ENCODE results near the gene ZNF74. TPM values are rescaled to one million over a fixed set of nuclear protein-coding genes. Genes with fewer than 3 reads are reported as not detected.

ZNF74 gene
- total and polyA plus RNA-seq, 4 donors: 4.1 to 17.6 (median 8.6) TPM

GRCh38 chr22:20438427-20438677, 44.4 kb downstream of the ZNF74 start:
- ATAC-seq (ENCODE audit: insufficient read depth, low FRiP score): no peak
- H3K36me3 ChIP-seq (ENCODE audit: control insufficient read depth in 4 of 4, insufficient read depth in 4 of 4, low read length in 4 of 4): peaks cover 0 to 4% (median 2%) of the 10 kb centered on the region in 4 donors
- peak overlapping the region in 1 of 2 donors; percentile 65 for H3K27ac ChIP-seq (ENCODE audit: low read depth in 1 of 2, low read length in 1 of 2)
- H3K9ac ChIP-seq (ENCODE audit: insufficient read depth in 1 of 2, low read length in 2 of 2): peak overlapping the region; percentile 33 to 55
- H3K4me1 ChIP-seq (ENCODE audit: control insufficient read depth in 5 of 5, insufficient read depth in 5 of 5, low read length in 5 of 5): peaks cover 0 to 43% (median 15%) of the 10 kb centered on the region in 5 donors
- no peaks in the 10 kb centered on the region for H3K27me3 ChIP-seq (ENCODE audit: control insufficient read depth in 3 of 3, insufficient read depth in 3 of 3, low read length in 2 of 3)
- no peaks in the 10 kb centered on the region for H3K9me3 ChIP-seq (ENCODE audit: control insufficient read depth in 4 of 4, insufficient read depth in 3 of 4, low read length in 3 of 4)
- no peak for DNase-seq
- no peak for TF ChIP-seq CTCF (IDR thresholded peaks at IDR 0.05; ENCODE audit: control extremely low read depth, extremely low read depth)
- H3K4me3 ChIP-seq: peak overlapping the region; percentile 10
- 32 to 33% methylated on average over 6 of the region's 6 CpGs for WGBS, 2 donors

- peak overlapping the region in 1 of 2 donors; percentile 65 for H3K27ac ChIP-seq (ENCODE audit: low read depth in 1 of 2, low read length in 1 of 2)
- no peak overlapping the region for H3K4me3 ChIP-seq
- ATAC-seq (ENCODE audit: insufficient read depth, low FRiP score) (no peak), DNase-seq (no peak)
- H3K9me3 ChIP-seq (ENCODE audit: control insufficient read depth in 4 of 4, insufficient read depth in 3 of 4, low read length in 3 of 4): no peaks in the 10 kb centered on the region
- peak overlapping the region; percentile 33 to 55 for H3K9ac ChIP-seq (ENCODE audit: insufficient read depth in 1 of 2, low read length in 2 of 2)
- H3K4me1 ChIP-seq (ENCODE audit: control insufficient read depth in 5 of 5, insufficient read depth in 5 of 5, low read length in 5 of 5): peaks cover 0 to 38% (median 15%) of the 10 kb centered on the region in 5 donors
- 56 to 72% methylated on average over 13 of the region's 13 CpGs for WGBS, 2 donors
- H3K27me3 ChIP-seq (ENCODE audit: control insufficient read depth in 3 of 3, insufficient read depth in 3 of 3, low read length in 2 of 3): no peaks in the 10 kb centered on the region
- H3K36me3 ChIP-seq (ENCODE audit: control insufficient read depth in 4 of 4, insufficient read depth in 4 of 4, low read length in 4 of 4): peaks cover 0 to 4% (median 2%) of the 10 kb centered on the region in 4 donors
- no peak for TF ChIP-seq CTCF (IDR thresholded peaks at IDR 0.05; ENCODE audit: control extremely low read depth, extremely low read depth)
Observed at GRCh38 chr22:20438678-20439492, 44.9 kb downstream of the ZNF74 start.

GRCh38 chr22:20439556-20439927, 45.6 kb downstream of the ZNF74 start:
- Histone ChIP-seq H3K4me1 (ENCODE audit: control insufficient read depth in 5 of 5, insufficient read depth in 5 of 5, low read length in 5 of 5) (peaks cover 0 to 32% (median 11%) of the 10 kb centered on the region in 5 donors), H3K27me3 (ENCODE audit: control insufficient read depth in 3 of 3, insufficient read depth in 3 of 3, low read length in 2 of 3) (no peaks in the 10 kb centered on the region), H3K4me3 (no peak overlapping the region), H3K9me3 (ENCODE audit: control insufficient read depth in 4 of 4, insufficient read depth in 3 of 4, low read length in 3 of 4) (no peaks in the 10 kb centered on the region), H3K27ac (ENCODE audit: low read depth in 1 of 2, low read length in 1 of 2) (no peak overlapping the region), H3K36me3 (ENCODE audit: control insufficient read depth in 4 of 4, insufficient read depth in 4 of 4, low read length in 4 of 4) (peaks cover 0 to 8% (median 6%) of the 10 kb centered on the region in 4 donors), H3K9ac (ENCODE audit: insufficient read depth in 1 of 2, low read length in 2 of 2) (no peak overlapping the region)
- ATAC-seq (ENCODE audit: insufficient read depth, low FRiP score) (no peak), DNase-seq (no peak)
- 92 to 94% methylated on average over 4 of the region's 4 CpGs for WGBS, 2 donors
- no peak for TF ChIP-seq CTCF (IDR thresholded peaks at IDR 0.05; ENCODE audit: control extremely low read depth, extremely low read depth)
